Gastrocnemius medialis (tissue), 4 donors: ENCODE results near the gene EIF2S1.

Experiments
- POLR2A ChIP-seq, 2 donors: fragments of 450-650 bp; IDR thresholded peaks; one replicate each; pipeline ENCODE4 v1.6.1; 2017; ENCODE audit warnings: antibody characterized with exemption in 2 of 2, mild to moderate bottlenecking in 2 of 2, moderate library complexity in 2 of 2
- TF ChIP-seq, protein P1 (sequence below), 5 experiments: fragments of 450-650 bp in 3 of 5; fragments of 200-600 bp in 2 of 5; sonication (generic) in 2 of 5; IDR thresholded peaks in 4 of 5; conservative IDR thresholded peaks in 1 of 5; 1 replicate in 4 of 5; 2 replicates in 1 of 5; pipeline ENCODE4 v1.5.1; 2016 to 2019; ENCODE audit warnings: antibody characterized with exemption in 5 of 5, mild to moderate bottlenecking in 3 of 5, moderate library complexity in 3 of 5

DNA sequence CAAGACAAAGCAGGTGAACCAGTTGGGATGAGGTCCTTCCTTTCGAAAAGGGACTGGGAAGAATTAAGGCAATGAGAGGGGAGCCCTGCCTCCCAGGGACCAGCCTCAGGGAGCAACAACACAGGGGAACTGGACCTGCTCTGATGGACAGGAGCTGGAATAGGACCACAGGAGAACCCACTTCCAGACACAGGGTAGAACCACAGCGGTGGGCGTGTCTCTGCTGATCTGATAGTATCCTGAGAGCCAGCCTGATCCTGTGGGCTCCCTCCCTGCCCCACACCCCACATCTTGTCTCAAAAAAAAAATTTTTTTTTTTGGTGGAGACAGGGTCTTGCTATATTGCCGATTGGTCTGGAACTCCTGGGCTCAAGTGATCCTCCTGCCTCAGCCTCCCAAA is 65.5 kb downstream of the EIF2S1 start:
- TF ChIP-seq, protein P1, sequence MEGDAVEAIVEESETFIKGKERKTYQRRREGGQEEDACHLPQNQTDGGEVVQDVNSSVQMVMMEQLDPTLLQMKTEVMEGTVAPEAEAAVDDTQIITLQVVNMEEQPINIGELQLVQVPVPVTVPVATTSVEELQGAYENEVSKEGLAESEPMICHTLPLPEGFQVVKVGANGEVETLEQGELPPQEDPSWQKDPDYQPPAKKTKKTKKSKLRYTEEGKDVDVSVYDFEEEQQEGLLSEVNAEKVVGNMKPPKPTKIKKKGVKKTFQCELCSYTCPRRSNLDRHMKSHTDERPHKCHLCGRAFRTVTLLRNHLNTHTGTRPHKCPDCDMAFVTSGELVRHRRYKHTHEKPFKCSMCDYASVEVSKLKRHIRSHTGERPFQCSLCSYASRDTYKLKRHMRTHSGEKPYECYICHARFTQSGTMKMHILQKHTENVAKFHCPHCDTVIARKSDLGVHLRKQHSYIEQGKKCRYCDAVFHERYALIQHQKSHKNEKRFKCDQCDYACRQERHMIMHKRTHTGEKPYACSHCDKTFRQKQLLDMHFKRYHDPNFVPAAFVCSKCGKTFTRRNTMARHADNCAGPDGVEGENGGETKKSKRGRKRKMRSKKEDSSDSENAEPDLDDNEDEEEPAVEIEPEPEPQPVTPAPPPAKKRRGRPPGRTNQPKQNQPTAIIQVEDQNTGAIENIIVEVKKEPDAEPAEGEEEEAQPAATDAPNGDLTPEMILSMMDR (IDR thresholded peaks at IDR 0.05 in 4 of 5, conservative IDR thresholded peaks at IDR 0.05 in 1 of 5), result no peak
- no peak for TF ChIP-seq POLR2A (IDR thresholded peaks at IDR 0.05)
